Ascending aorta (tissue), 2 donors: ENCODE measurements around the gene TMEM53. TPM values are rescaled to one million over a fixed set of nuclear protein-coding genes. Genes with fewer than 3 reads are reported as not detected.

ENCODE experiments used
- DNase-seq, 2 donors: peaks; one replicate each; pipeline ENCODE4 v3.0.0-alpha.2; 2019; ENCODE audit warnings: low spot score in 2 of 2
- H3K27ac ChIP-seq, 2 donors: fragments of 200-600 bp; sonication (generic); one replicate each; pipeline ENCODE4 v1.5.1; 2016 to 2017; ENCODE audit warnings: mild to moderate bottlenecking in 1 of 2
- H3K27me3 ChIP-seq: fragments of 200-600 bp; sonication (generic); one replicate; pipeline ENCODE4 v1.5.1; 2017
- H3K36me3 ChIP-seq, 2 donors: fragments of 200-600 bp; sonication (generic); one replicate each; pipeline ENCODE4 v1.5.1; 2016
- H3K4me1 ChIP-seq, 2 donors: fragments of 200-600 bp; sonication (generic); one replicate each; pipeline ENCODE4 v1.5.1; 2016 to 2017; ENCODE audit warnings: mild to moderate bottlenecking in 1 of 2
- H3K4me3 ChIP-seq, 2 donors: fragments of 200-600 bp; sonication (generic); one replicate each; pipeline ENCODE4 v1.5.1; 2016 to 2017; ENCODE audit warnings: mild to moderate bottlenecking in 1 of 2
- H3K9me3 ChIP-seq, 2 donors: fragments of 200-600 bp; sonication (generic); one replicate each; pipeline ENCODE4 v1.5.1; 2016
- intact Hi-C: fragments of 100-400 bp; cut with DNase I; formaldehyde crosslinking; loops from one replicate; pipeline ENCODE4 v1.15.1; 2023
- total RNA-seq: library from RNA; depleted of rRNA; stranded (reverse); fragments of >200 nt; gene quantifications from one replicate; pipeline ENCODE4 v1.1.0, GENCODE V29; 2016
- TF ChIP-seq, protein P1 (sequence below), 3 experiments: fragments of 200-600 bp in 2 of 3; fragments of 450-650 bp in 1 of 3; sonication (generic) in 2 of 3; IDR thresholded peaks; one replicate each; pipeline ENCODE4 v1.5.1; 2016 to 2019; ENCODE audit warnings: antibody characterized with exemption in 3 of 3, mild to moderate bottlenecking in 1 of 3, moderate library complexity in 1 of 3

The TMEM53 gene
- total RNA-seq, 1 donor from 2014 or later: 9.2 TPM

DNA sequence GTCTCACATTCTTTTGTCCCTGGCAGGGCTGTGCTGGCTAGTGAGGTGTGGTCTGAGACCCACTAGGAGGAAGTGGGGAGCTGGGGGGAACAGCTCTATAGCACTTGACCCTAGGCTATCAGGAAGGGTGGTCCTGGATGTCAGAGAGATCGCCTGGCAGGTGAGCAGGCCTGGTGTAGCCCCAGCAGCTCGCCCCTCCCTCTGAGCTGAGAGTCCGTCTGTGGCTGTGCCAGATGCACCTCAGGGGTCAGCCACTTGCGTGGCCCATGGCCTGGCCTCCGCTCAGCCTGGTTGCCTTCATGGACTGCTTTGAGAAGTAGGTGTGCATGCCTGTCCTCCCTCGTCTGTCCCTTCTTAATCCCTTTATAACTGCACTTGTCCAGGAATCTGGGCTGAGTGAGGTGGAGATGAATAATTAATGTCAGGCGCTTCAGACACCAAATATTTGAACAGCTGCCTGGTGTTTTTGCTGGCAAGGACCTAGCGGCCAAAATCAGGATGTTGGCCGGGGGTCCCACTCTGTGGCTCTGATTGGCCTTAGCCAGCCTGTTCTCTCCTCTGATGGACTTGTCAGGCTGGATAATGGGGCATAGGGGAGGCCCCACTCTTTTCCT lies 30.5 kb downstream of the TMEM53 start:
- H3K36me3 ChIP-seq: peaks cover 45 to 48% of the 10 kb centered on the region in 2 donors
- intact Hi-C loops: loop anchor here (2.0 kb wide), 1 partner anchor 31 kb away; the partner anchor contains the start of genes ARMH1 and TMEM53
- TF ChIP-seq, protein P1, sequence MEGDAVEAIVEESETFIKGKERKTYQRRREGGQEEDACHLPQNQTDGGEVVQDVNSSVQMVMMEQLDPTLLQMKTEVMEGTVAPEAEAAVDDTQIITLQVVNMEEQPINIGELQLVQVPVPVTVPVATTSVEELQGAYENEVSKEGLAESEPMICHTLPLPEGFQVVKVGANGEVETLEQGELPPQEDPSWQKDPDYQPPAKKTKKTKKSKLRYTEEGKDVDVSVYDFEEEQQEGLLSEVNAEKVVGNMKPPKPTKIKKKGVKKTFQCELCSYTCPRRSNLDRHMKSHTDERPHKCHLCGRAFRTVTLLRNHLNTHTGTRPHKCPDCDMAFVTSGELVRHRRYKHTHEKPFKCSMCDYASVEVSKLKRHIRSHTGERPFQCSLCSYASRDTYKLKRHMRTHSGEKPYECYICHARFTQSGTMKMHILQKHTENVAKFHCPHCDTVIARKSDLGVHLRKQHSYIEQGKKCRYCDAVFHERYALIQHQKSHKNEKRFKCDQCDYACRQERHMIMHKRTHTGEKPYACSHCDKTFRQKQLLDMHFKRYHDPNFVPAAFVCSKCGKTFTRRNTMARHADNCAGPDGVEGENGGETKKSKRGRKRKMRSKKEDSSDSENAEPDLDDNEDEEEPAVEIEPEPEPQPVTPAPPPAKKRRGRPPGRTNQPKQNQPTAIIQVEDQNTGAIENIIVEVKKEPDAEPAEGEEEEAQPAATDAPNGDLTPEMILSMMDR (IDR thresholded peaks at IDR 0.05): no peak

DNA sequence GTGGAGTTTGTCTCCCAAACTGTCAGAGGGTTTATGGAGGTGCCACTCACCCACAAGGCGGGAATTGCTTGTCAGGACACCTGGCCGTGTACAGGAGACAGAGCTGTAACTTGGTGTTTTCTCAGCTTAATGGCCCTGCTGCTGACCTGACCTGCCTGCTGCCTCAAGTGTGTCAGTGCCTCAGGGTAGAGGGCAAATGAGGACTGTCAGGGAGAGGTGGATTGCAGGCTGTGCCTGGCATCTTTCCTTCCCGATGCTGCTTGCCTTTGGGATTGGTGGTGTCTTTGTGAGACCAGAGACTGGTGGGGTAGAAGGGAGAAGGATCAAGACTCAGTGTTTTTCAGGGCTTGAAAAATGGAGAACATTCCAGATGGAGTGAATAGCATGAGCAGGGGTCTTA lies 31.4 kb downstream of the TMEM53 start:
- intact Hi-C loops: no loop called here
- peaks cover 6 to 33% of the 10 kb centered on the region in 2 donors for H3K4me1 ChIP-seq

More for the DNA sequence above, 30.5 kb downstream of the TMEM53 start:
- DNase-seq: no peak
- no peak overlapping the region for H3K4me3 ChIP-seq
- H3K4me1 ChIP-seq: peaks cover 6 to 33% of the 10 kb centered on the region in 2 donors
- H3K27me3 ChIP-seq: no peaks in the 10 kb centered on the region
- H3K9me3 ChIP-seq: no peaks in the 10 kb centered on the region
- H3K27ac ChIP-seq: peak overlapping the region; percentile 92 to 94

DNA sequence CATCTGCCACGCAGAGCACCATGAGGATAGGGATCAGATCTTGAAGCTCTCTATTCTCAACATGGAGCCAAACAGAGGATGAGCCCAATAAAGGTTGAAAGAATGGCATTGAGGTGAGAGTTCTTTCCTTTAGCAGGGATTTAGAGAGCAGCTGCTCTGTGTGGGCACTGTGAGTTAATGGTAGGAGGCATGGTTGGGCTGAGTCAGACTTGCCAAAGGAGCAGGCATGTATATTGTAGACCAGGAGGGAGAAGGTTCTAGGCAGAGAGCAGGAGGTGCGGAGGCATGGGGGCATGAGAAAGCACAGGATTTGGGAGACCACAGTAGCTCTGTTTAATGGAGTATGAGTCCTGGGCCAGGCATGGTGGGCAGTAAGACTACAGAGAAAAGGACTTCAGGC lies 32.0 kb downstream of the TMEM53 start:
- intact Hi-C loops: no loop called here
- peaks cover 49 to 50% of the 10 kb centered on the region in 2 donors for H3K36me3 ChIP-seq
- H3K4me3 ChIP-seq: no peak overlapping the region
- TF ChIP-seq, protein P1 (IDR thresholded peaks at IDR 0.05): no peak
- H3K27ac ChIP-seq: no peak overlapping the region
- DNase-seq: no peak
- H3K9me3 ChIP-seq: no peaks in the 10 kb centered on the region
- H3K4me1 ChIP-seq: peaks cover 6 to 33% of the 10 kb centered on the region in 2 donors
- no peaks in the 10 kb centered on the region for H3K27me3 ChIP-seq

More for the DNA sequence above, 31.4 kb downstream of the TMEM53 start:
- DNase-seq: no peak
- Histone ChIP-seq H3K4me3 (no peak overlapping the region), H3K36me3 (peaks cover 43 to 48% of the 10 kb centered on the region in 2 donors), H3K27ac (peak overlapping the region in 1 of 2 donors; percentile 94), H3K27me3 (no peaks in the 10 kb centered on the region), H3K9me3 (no peaks in the 10 kb centered on the region)
- TF ChIP-seq, protein P1 (IDR thresholded peaks at IDR 0.05): no peak

DNA sequence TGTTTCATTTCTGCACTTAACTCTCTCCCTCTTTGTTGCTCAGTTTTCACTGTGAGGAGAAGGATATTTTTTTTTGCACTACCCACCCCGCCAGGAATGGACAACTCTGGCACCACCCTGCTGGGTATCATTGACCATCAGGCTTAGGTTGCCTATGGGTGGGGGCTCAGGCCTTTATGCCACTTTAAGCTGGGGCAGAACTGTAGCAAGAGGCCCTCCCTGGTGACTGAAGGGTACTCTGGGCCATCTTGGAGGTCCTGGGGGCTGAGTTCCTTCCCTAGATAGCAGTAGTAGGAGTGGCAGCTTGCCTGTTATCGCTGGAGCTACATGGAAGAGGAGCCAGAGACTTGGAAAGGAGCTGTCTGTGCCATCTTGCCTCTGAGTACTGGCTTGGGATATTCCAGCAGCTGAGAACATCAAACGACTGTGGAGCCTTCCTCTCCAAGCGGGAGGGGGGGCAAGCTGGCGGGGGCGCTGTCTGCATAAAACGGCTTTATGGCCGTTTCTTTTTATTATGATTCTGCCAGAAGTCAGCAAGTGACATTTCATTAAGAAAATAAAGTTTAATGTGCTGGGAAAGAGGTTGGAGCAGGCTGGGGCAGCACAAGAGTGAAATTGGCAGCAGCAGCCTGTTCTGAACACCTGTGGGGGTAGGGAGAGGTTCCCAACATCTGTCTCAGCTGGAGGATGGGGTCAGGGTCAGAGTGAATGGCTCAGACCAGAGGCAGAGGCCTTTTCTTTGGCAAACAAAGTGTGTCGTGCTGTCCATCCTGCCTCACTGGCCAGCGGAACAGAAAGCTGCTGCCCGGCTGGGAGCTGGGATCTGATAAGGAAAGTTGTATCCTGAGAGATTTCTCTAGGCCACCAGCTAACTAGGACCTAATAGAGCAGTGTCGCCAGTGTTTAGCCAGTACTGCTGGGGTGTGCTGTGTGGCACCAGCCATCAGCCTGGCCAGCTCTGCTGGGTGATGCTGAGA lies 32.9 kb downstream of the TMEM53 start:
- intact Hi-C loops: no loop called here
- H3K36me3 ChIP-seq: peaks cover 57% of the 10 kb centered on the region in 2 donors
- no peaks in the 10 kb centered on the region for H3K27me3 ChIP-seq
- H3K4me1 ChIP-seq: peaks cover 6 to 31% of the 10 kb centered on the region in 2 donors
- H3K27ac ChIP-seq: no peak overlapping the region
- no peak for DNase-seq
- no peaks in the 10 kb centered on the region for H3K9me3 ChIP-seq
- no peak overlapping the region for H3K4me3 ChIP-seq
- TF ChIP-seq, protein P1 (IDR thresholded peaks at IDR 0.05): no peak

DNA sequence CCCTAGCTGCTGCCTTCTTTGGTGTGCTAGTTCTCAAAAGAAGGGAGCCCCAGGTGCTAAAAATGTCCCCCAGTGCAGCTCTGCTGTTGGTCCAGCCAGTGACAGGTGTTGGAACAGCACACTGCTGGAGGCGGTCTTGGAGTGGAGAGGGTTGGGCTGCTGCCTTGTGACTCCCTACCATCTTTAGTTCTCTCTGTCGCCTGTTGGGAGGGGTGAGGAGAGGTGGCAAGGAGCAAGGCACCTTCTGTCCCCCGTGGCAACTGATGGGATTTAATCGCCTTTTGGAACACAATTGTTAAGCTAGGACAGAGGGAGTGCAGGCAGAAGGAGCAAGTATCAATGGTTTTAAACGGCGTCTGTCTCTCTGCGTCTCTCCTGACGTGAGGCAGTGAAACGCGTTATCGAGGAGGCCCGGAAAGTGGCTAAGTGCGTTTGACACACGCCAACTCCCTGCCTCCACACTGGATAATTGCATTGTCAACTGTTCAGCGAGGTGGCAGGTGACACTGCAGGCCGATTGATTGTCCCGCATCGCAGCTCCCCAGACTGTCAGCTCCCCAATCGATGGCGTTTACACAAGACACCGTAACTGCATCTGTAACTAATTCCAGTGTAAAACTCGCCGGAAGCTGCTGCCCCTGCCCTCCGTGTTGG lies 34.0 kb downstream of the TMEM53 start:
- intact Hi-C loops: no loop called here
- DNase-seq: no peak
- Histone ChIP-seq H3K4me3 (no peak overlapping the region), H3K4me1 (peaks cover 4 to 22% of the 10 kb centered on the region in 2 donors), H3K27me3 (no peaks in the 10 kb centered on the region), H3K36me3 (peaks cover 68% of the 10 kb centered on the region in 2 donors), H3K9me3 (no peaks in the 10 kb centered on the region), H3K27ac (no peak overlapping the region)
- TF ChIP-seq, protein P1 (IDR thresholded peaks at IDR 0.05): no peak
